ENCODE results near the gene SMAD3.

SMAD3 gene

GRCh38 chr15:67179411-67179995 lies 114.1 kb downstream of the SMAD3 start:
- Histone ChIP-seq H3K4me1 (ENCODE audit: control extremely low read depth in 1 of 4, control insufficient read depth in 4 of 4, insufficient read depth in 4 of 4, low read length in 3 of 4) (peaks cover 0 to 21% (median 7%) of the 10 kb centered on the region in 4 experiments), H3K27me3 (replicated peaks in 2 of 5; ENCODE audit: control insufficient read depth in 4 of 5, insufficient read depth in 5 of 5, low read length in 4 of 5) (no peaks in the 10 kb centered on the region), H3K4me3 (ENCODE audit: control insufficient read depth in 1 of 7, extremely low read depth in 1 of 7, insufficient read depth in 4 of 7, low read depth in 2 of 7, low read length in 6 of 7) (no peak overlapping the region), H3K9me3 (ENCODE audit: control extremely low read depth in 1 of 5, control insufficient read depth in 4 of 5, insufficient read depth in 2 of 5, low read depth in 1 of 5, low read length in 4 of 5) (no peaks in the 10 kb centered on the region), H3K27ac (ENCODE audit: insufficient read depth in 1 of 2, low read depth in 1 of 2, low read length in 2 of 2, poor library complexity in 1 of 2, severe bottlenecking in 2 of 2) (no peak overlapping the region), H3K36me3 (ENCODE audit: control insufficient read depth in 4 of 4, insufficient read depth in 4 of 4, low read length in 3 of 4) (peaks cover 5 to 44% (median 17%) of the 10 kb centered on the region in 4 experiments)
- ChIA-PET POLR2A (no interaction called here), CTCF (interaction anchor here (0.8 to 1.2 kb wide), 3 partner anchors 59 to 98 kb away, joined by 3 to 4 read pairs (median 3); no protein-coding TSS in a partner anchor)
- DNase-seq = no peak
- 100% methylated on average over 9 of the region's 9 CpGs for WGBS (ENCODE audit: insufficient coverage)

- Histone ChIP-seq H3K36me3 (ENCODE audit: control insufficient read depth in 4 of 4, insufficient read depth in 4 of 4, low read length in 3 of 4) (peaks cover 5 to 44% (median 14%) of the 10 kb centered on the region in 4 experiments), H3K27me3 (replicated peaks in 2 of 5; ENCODE audit: control insufficient read depth in 4 of 5, insufficient read depth in 5 of 5, low read length in 4 of 5) (no peaks in the 10 kb centered on the region), H3K9me3 (ENCODE audit: control extremely low read depth in 1 of 5, control insufficient read depth in 4 of 5, insufficient read depth in 2 of 5, low read depth in 1 of 5, low read length in 4 of 5) (no peaks in the 10 kb centered on the region), H3K4me1 (ENCODE audit: control extremely low read depth in 1 of 4, control insufficient read depth in 4 of 4, insufficient read depth in 4 of 4, low read length in 3 of 4) (peaks cover 0 to 21% (median 7%) of the 10 kb centered on the region in 4 experiments), H3K4me3 (ENCODE audit: control insufficient read depth in 1 of 7, extremely low read depth in 1 of 7, insufficient read depth in 4 of 7, low read depth in 2 of 7, low read length in 6 of 7) (no peak overlapping the region), H3K27ac (ENCODE audit: insufficient read depth in 1 of 2, low read depth in 1 of 2, low read length in 2 of 2, poor library complexity in 1 of 2, severe bottlenecking in 2 of 2) (no peak overlapping the region)
- CTCF ChIA-PET = interaction anchor here (1.2 kb wide), 1 partner anchor 75 kb away, joined by 3 read pairs; no protein-coding TSS in a partner anchor
- DNase-seq = no peak
- POLR2A ChIA-PET = no interaction called here
- WGBS (ENCODE audit: insufficient coverage) = 91% methylated on average over 11 of the region's 11 CpGs
Measured at GRCh38 chr15:67180035-67180434, 114.6 kb downstream of the SMAD3 start.

- peaks cover 0 to 20% (median 6%) of the 10 kb centered on the region in 4 experiments for H3K4me1 ChIP-seq (ENCODE audit: control extremely low read depth in 1 of 4, control insufficient read depth in 4 of 4, insufficient read depth in 4 of 4, low read length in 3 of 4)
- H3K36me3 ChIP-seq (ENCODE audit: control insufficient read depth in 4 of 4, insufficient read depth in 4 of 4, low read length in 3 of 4) = peaks cover 5 to 39% (median 13%) of the 10 kb centered on the region in 4 experiments
- POLR2A ChIA-PET = interaction anchor here (1.0 kb wide), 1 partner anchor 87 kb away, joined by 3 read pairs; no protein-coding TSS in a partner anchor
- no peaks in the 10 kb centered on the region for H3K27me3 ChIP-seq (replicated peaks in 2 of 5; ENCODE audit: control insufficient read depth in 4 of 5, insufficient read depth in 5 of 5, low read length in 4 of 5)
- CTCF ChIA-PET = no interaction called here
- no peaks in the 10 kb centered on the region for H3K9me3 ChIP-seq (ENCODE audit: control extremely low read depth in 1 of 5, control insufficient read depth in 4 of 5, insufficient read depth in 2 of 5, low read depth in 1 of 5, low read length in 4 of 5)
- no peak overlapping the region for H3K4me3 ChIP-seq (ENCODE audit: control insufficient read depth in 1 of 7, extremely low read depth in 1 of 7, insufficient read depth in 4 of 7, low read depth in 2 of 7, low read length in 6 of 7)
- 99% methylated on average over 7 of the region's 10 CpGs for WGBS (ENCODE audit: insufficient coverage)
- no peak for DNase-seq
- H3K27ac ChIP-seq (ENCODE audit: insufficient read depth in 1 of 2, low read depth in 1 of 2, low read length in 2 of 2, poor library complexity in 1 of 2, severe bottlenecking in 2 of 2) = no peak overlapping the region
Measured at GRCh38 chr15:67180514-67181191, 115.3 kb downstream of the SMAD3 start.

- Histone ChIP-seq H3K4me3 (ENCODE audit: control insufficient read depth in 1 of 7, extremely low read depth in 1 of 7, insufficient read depth in 4 of 7, low read depth in 2 of 7, low read length in 6 of 7) (no peak overlapping the region), H3K27me3 (replicated peaks in 2 of 5; ENCODE audit: control insufficient read depth in 4 of 5, insufficient read depth in 5 of 5, low read length in 4 of 5) (no peaks in the 10 kb centered on the region), H3K27ac (ENCODE audit: insufficient read depth in 1 of 2, low read depth in 1 of 2, low read length in 2 of 2, poor library complexity in 1 of 2, severe bottlenecking in 2 of 2) (no peak overlapping the region), H3K36me3 (ENCODE audit: control insufficient read depth in 4 of 4, insufficient read depth in 4 of 4, low read length in 3 of 4) (peaks cover 5 to 34% (median 13%) of the 10 kb centered on the region in 4 experiments), H3K4me1 (ENCODE audit: control extremely low read depth in 1 of 4, control insufficient read depth in 4 of 4, insufficient read depth in 4 of 4, low read length in 3 of 4) (peaks cover 0 to 20% (median 10%) of the 10 kb centered on the region in 4 experiments), H3K9me3 (ENCODE audit: control extremely low read depth in 1 of 5, control insufficient read depth in 4 of 5, insufficient read depth in 2 of 5, low read depth in 1 of 5, low read length in 4 of 5) (no peaks in the 10 kb centered on the region)
- WGBS (ENCODE audit: insufficient coverage) = 100% methylated on average over 12 of the region's 15 CpGs
- CTCF ChIA-PET = no interaction called here
- POLR2A ChIA-PET = interaction anchor here (1.0 kb wide), 1 partner anchor 88 kb away, joined by 3 read pairs; no protein-coding TSS in a partner anchor
- peak in 2 of 3 donors; percentile 11 to 14 for DNase-seq
Measured at GRCh38 chr15:67181221-67181639, 115.8 kb downstream of the SMAD3 start.

- Histone ChIP-seq H3K36me3 (ENCODE audit: control insufficient read depth in 4 of 4, insufficient read depth in 4 of 4, low read length in 3 of 4) (peaks cover 8 to 45% (median 27%) of the 10 kb centered on the region in 4 experiments), H3K9me3 (ENCODE audit: control extremely low read depth in 1 of 5, control insufficient read depth in 4 of 5, insufficient read depth in 2 of 5, low read depth in 1 of 5, low read length in 4 of 5) (no peaks in the 10 kb centered on the region), H3K27ac (ENCODE audit: insufficient read depth in 1 of 2, low read depth in 1 of 2, low read length in 2 of 2, poor library complexity in 1 of 2, severe bottlenecking in 2 of 2) (no peak overlapping the region), H3K4me1 (ENCODE audit: control extremely low read depth in 1 of 4, control insufficient read depth in 4 of 4, insufficient read depth in 4 of 4, low read length in 3 of 4) (peaks cover 0 to 21% (median 17%) of the 10 kb centered on the region in 4 experiments), H3K4me3 (ENCODE audit: control insufficient read depth in 1 of 7, extremely low read depth in 1 of 7, insufficient read depth in 4 of 7, low read depth in 2 of 7, low read length in 6 of 7) (no peak overlapping the region), H3K27me3 (replicated peaks in 2 of 5; ENCODE audit: control insufficient read depth in 4 of 5, insufficient read depth in 5 of 5, low read length in 4 of 5) (no peaks in the 10 kb centered on the region)
- no peak for DNase-seq
- 97% methylated on average over 7 of the region's 7 CpGs for WGBS (ENCODE audit: insufficient coverage)
- ChIA-PET CTCF (interaction anchor here (0.6 to 0.9 kb wide), 2 partner anchors 71 to 92 kb away, joined by 3 read pairs; partner anchors contain the start of gene AAGAB), POLR2A (no interaction called here)
Measured at GRCh38 chr15:67183443-67184169, 118.2 kb downstream of the SMAD3 start.

GRCh38 chr15:67184208-67184925 lies 119.0 kb downstream of the SMAD3 start:
- DNase-seq = no peak
- CTCF ChIA-PET = interaction anchor here (0.9 kb wide), 1 partner anchor 93 kb away, joined by 3 read pairs; no protein-coding TSS in a partner anchor
- no peaks in the 10 kb centered on the region for H3K9me3 ChIP-seq (ENCODE audit: control extremely low read depth in 1 of 5, control insufficient read depth in 4 of 5, insufficient read depth in 2 of 5, low read depth in 1 of 5, low read length in 4 of 5)
- 99% methylated on average over 15 of the region's 18 CpGs for WGBS (ENCODE audit: insufficient coverage)
- H3K27me3 ChIP-seq (replicated peaks in 2 of 5; ENCODE audit: control insufficient read depth in 4 of 5, insufficient read depth in 5 of 5, low read length in 4 of 5) = no peaks in the 10 kb centered on the region
- peaks cover 8 to 49% (median 30%) of the 10 kb centered on the region in 4 experiments for H3K36me3 ChIP-seq (ENCODE audit: control insufficient read depth in 4 of 4, insufficient read depth in 4 of 4, low read length in 3 of 4)
- POLR2A ChIA-PET = no interaction called here
- no peak overlapping the region for H3K27ac ChIP-seq (ENCODE audit: insufficient read depth in 1 of 2, low read depth in 1 of 2, low read length in 2 of 2, poor library complexity in 1 of 2, severe bottlenecking in 2 of 2)
- no peak overlapping the region for H3K4me3 ChIP-seq (ENCODE audit: control insufficient read depth in 1 of 7, extremely low read depth in 1 of 7, insufficient read depth in 4 of 7, low read depth in 2 of 7, low read length in 6 of 7)
- peaks cover 0 to 21% (median 17%) of the 10 kb centered on the region in 4 experiments for H3K4me1 ChIP-seq (ENCODE audit: control extremely low read depth in 1 of 4, control insufficient read depth in 4 of 4, insufficient read depth in 4 of 4, low read length in 3 of 4)
